Choroid plexus epithelial cell (primary cell): ENCODE results near the gene RIPK3.
"Not testable (repeated sequence)": the region's sequence is repeated elsewhere in the genome, so short reads cannot be mapped to it uniquely, and the experiment has no call there.

ENCODE experiments used
- DNase-seq: peaks from one replicate; pipeline ENCODE4 v3.0.0-alpha.2; 2010; ENCODE audit warnings: low read depth
- H3K4me3 ChIP-seq: 2 replicates; pipeline ENCODE4 v1.5.1; 2011; ENCODE audit warnings: low read depth, mild to moderate bottlenecking, control low read depth, low read length, moderate library complexity
- TF ChIP-seq, protein P1 (sequence below): conservative IDR thresholded peaks from 2 replicates; pipeline ENCODE4 v1.5.1; 2011; ENCODE audit warnings: low read depth, mild to moderate bottlenecking, control low read depth, inconsistent platforms, low read length, moderate library complexity

Gene RIPK3

DNA sequence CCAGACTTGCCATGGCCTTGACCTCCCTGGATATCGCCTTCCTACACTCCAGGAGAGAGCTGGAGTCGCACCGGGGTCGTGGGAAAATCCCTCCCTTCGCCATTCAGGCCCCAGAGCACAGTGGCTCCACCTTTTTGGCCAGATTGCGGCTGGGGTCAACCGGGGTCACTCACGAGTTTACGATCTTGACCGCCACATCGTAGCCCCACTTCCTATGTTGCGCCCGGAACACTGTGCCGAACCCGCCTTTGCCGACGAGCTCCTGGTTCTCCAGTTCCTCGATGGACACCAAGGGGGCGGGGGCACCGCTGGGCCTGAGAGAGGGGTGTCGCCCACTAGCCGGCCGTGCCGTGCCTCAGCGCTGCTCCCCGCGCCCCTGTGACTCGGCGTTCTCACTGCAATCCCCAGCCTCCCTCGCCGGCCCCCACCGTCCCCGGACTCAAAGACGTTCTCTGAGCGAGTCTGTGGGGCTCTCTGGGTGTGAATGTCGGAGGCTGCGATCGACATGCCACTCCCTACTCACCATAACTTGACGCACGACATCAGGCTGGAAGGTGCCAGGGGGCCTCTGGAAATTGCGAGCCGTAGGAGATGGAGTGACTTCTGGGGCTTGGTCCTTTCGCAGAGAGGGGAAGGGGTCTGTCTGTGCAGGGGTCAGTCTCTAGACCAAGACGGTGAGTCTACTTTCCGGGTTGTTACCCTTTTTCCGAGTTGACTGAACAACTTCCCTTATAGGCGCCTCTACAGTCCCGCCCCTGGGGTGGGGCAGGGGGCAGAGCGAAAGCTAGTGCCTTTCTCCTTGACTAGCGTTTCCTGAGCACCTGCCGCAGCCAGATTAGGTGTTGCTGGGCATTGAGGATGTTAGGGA lies at the start of gene RIPK3:
TSS of gene RIPK3 (minus strand) at position 708 of the 868 bp plus-strand sequence. CDS start at position 543, 165 bp downstream.
- TF ChIP-seq, protein P1, sequence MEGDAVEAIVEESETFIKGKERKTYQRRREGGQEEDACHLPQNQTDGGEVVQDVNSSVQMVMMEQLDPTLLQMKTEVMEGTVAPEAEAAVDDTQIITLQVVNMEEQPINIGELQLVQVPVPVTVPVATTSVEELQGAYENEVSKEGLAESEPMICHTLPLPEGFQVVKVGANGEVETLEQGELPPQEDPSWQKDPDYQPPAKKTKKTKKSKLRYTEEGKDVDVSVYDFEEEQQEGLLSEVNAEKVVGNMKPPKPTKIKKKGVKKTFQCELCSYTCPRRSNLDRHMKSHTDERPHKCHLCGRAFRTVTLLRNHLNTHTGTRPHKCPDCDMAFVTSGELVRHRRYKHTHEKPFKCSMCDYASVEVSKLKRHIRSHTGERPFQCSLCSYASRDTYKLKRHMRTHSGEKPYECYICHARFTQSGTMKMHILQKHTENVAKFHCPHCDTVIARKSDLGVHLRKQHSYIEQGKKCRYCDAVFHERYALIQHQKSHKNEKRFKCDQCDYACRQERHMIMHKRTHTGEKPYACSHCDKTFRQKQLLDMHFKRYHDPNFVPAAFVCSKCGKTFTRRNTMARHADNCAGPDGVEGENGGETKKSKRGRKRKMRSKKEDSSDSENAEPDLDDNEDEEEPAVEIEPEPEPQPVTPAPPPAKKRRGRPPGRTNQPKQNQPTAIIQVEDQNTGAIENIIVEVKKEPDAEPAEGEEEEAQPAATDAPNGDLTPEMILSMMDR: no peak
- peak within 1 kb of the TSS; percentile 20 for H3K4me3 ChIP-seq
- no peak for DNase-seq

DNA sequence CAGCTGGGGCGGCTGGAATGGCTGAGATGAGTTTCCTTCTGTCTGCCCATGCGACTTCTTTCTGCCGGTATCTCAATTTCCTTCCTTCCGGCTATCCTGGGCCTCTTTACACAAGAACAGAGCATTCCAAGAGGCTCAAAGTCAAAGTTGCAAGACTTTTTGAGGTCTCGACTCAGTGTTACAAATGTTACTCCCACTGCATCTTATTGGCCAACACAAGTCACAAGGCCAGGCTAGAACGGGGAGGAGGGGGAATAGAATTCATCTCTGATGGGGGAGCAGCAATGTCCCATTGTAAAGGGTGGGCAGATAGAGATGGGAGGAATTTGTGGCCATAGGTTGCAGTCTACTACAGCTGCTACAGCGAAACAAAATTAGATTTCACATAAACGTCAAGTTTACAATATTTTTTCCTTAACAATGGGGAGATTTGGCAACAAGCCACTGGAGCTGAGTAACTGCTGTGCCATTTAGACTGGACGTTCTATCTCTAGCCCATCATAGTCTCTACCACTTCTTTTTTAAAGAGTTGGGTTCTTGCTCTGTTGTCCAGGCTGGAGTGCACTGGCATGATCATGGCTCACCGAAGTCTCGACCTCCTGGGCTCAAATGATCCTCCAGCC lies 49.5 kb upstream of the RIPK3 start:
- no peak overlapping the region for H3K4me3 ChIP-seq
- DNase-seq: peak; percentile 79
- TF ChIP-seq, protein P1: no peak

DNA sequence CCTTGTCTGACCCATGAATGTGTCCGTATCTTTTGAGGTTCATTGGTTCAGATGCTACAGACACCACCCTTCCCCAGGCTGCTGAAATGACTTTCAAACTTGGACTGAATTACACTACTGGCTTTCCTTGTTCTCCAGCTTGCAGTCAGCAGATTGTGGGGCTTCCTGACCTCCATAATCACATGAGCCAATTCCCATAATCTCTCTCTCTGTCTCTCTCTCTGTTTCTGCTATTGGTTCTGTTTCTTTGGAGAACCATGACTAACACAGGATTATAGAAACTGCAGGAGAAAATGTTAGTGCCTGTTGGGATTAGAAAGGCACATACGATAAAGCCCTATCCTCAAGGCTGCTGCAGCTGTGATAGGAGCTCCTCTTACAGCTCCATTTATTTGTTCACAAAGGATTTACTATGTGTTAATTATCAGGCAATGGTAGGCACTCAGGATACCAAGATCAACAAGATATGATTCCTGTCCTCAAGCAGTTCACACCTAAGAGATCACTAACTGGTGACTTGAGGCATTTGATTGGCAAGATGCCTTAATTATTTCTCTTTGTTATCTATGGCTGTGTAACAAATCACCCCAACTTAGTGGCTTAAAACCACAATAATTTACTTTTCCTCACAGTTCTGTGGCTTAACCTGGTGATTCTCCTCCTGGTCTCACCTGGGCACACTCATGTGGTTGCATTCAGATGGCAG lies 48.8 kb upstream of the RIPK3 start:
- H3K4me3 ChIP-seq: no peak overlapping the region
- TF ChIP-seq, protein P1: no peak
- DNase-seq: no peak

DNA sequence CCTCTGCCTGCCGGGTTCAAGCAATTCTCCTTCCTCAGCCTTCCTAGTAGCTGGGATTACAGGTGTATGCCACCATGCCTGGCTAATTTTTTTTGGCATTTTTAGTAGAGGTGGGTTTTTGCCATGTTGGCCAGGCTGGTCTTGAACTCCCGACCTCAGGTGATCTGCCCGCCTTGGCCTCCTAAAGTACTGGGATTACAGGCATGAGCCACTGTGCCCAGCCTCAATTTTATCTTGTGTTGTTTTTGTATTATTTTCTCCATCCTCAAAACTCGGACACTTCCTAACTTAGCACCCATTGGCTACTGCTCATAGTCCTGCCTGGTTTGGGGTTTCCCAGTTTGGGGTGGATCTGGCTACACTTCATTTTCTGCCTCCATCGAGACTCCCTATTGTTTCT lies 47.8 kb upstream of the RIPK3 start:
- H3K4me3 ChIP-seq, DNase-seq: not testable (repeated sequence)

DNA sequence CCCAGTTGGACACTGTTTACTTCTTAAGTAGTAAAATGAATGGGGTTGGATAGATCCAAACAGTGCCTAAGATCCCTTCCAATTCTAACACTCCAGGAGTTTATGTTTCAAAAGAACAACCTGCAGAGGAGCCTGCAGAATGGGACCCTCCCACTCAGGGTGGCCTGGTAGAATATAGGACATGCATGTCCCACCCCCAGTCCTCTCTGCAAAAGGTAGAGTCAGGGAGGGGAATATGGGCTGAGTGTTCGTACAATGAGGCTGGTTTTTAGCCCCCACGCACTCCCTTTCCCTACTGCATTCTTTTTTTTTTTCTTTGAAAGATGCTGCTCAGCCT lies 47.2 kb upstream of the RIPK3 start:
- TF ChIP-seq, protein P1: no peak
- DNase-seq: no peak

DNA sequence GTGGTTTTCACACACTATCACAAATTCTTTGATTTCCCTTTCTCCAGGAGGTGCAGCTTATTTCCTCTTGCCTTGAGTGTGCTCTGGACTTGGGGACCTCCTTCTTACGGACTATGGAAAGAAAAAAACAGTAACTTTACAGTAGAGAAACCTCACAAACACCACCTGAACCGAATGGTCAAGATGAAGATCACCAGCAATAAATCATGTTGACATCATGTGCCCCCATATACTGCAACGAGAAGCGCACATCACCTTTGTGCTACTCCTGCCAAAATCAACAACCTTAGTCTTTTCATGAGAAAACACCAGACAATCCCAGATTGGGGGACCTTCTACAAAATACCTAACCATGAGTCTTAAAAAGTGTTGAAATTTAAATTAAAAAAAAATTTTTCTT lies 45.7 kb upstream of the RIPK3 start:
- no peak for DNase-seq
- TF ChIP-seq, protein P1: no peak
- no peak overlapping the region for H3K4me3 ChIP-seq

More for the DNA sequence above, 47.2 kb upstream of the RIPK3 start:
- H3K4me3 ChIP-seq: no peak overlapping the region

DNA sequence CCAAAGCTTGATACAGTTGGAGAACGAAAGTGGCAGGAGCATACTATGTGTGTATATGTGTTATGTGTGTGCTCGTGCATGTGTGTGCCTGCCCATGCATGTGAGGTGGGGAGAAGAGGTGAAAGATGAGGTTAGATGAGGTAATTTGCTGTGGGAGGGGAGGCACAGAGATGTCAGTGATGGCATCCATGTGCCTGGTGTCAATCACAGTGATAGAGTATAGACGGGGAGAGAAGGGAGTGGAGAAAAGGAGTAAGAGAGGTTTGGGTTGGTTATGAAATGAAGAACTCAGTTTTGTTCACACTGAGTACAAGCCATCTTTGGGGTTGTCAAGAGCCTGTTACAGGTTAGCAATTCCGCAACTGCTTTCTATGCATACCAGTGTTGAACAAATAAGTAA lies 44.4 kb upstream of the RIPK3 start:
- no peak overlapping the region for H3K4me3 ChIP-seq
- DNase-seq: no peak
- TF ChIP-seq, protein P1: no peak
